Measurements from ENCODE around the gene ACD.

DNA sequence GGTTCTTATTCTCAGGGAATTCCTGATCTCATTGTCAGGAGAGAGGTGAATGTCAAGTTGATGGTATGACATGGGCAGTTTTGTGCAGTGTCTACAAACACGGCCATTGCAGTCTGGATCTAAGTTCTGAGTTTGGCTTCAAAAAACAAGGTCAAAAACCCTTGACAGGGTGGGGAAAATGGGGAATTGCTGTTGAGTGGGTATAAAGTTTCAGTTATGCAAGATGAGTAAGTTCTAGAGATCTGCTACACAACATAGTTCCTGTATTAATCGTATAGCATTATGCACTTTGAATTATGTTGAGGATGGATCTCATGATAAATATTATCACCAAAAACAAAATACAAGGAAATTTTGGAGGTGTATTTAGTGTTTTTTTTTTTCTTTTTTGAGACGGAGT is 51.7 kb downstream of the ACD start:
- TF ChIP-seq CTCF (IDR thresholded peaks at IDR 0.05 in 4 of 5, conservative IDR thresholded peaks at IDR 0.05 in 1 of 5): no peak
- no peak for TF ChIP-seq POLR2A (IDR thresholded peaks at IDR 0.05)

Data from gastrocnemius medialis (tissue), 4 donors.